ENCODE results near the gene RGS9.

The RGS9 gene

DNA sequence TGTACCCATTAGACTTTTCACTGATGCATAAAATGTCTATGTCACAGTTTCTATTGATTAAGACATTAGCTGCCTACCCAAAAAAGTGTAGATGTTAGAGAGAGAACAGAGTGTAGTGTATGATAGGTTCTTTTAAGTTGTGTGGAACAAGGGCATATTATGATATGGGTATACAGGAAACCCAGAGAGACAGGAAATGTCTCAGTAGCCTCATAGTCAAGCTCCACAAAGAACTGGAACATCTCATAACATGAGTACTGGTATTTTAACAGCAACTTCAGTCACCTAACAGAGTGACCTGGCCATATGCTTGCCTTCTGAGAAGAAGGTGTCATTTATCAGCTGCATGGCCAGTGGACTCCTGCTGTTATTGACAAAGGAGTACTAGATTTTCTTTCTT, 128.1 kb downstream of the RGS9 start:
- DNase-seq, result no peak

DNA sequence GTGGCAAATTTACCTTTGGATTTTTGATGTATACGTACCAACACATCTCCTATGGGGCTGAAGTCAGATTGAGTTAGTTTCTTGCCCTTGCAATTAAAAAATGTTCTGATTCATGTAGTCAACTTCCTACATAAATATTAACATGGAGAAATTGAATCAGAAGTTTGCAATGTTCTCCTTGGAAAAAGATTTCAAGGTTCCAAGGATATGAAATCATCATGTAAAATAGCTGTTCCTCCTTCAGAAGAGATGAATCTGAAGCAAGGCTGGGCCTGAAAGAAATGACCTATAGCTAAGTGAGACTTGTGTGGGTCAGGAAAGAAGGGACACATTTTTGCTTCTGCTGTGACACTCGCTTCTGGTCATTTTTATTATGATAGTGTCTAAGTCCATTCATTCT, 131.7 kb downstream of the RGS9 start:
- no peak for DNase-seq

GRCh38 chr17:65270499-65271253, 133.5 kb downstream of the RGS9 start:
- DNase-seq, result no peak

- DNase-seq, result no peak
These were observed 134.1 kb downstream of the RGS9 start for GRCh38 chr17:65271296-65271695.

Data from CD4-positive, alpha-beta T cell treated with Interleukin-17A for 1 hour (primary cell).